GM10266 (cell line): ENCODE results near the gene PRKACB.
"Not testable (repeated sequence)": the region's sequence is repeated elsewhere in the genome, so short reads cannot be mapped to it uniquely, and the experiment has no call there.

Experiments
- DNase-seq: peaks from one replicate; pipeline ENCODE4 v3.0.0; 2012; ENCODE audit errors: extremely low spot score
- TF ChIP-seq, protein P1 (sequence below): IDR thresholded peaks from 2 replicates; pipeline ENCODE4 v1.5.1; 2012; ENCODE audit warnings: mild to moderate bottlenecking, low read depth; ENCODE audit not compliant: control insufficient read depth, insufficient read depth; ENCODE audit errors: missing control alignments

Gene PRKACB

GRCh38 chr1:84143796-84144565, at the start of gene PRKACB:
Gene PRKACB, plus strand, starts transcription at chr1:84144271. Its CDS starts 91 bp downstream, at chr1:84144362.
- DNase-seq, result peak; percentile 10
- TF ChIP-seq, protein P1, sequence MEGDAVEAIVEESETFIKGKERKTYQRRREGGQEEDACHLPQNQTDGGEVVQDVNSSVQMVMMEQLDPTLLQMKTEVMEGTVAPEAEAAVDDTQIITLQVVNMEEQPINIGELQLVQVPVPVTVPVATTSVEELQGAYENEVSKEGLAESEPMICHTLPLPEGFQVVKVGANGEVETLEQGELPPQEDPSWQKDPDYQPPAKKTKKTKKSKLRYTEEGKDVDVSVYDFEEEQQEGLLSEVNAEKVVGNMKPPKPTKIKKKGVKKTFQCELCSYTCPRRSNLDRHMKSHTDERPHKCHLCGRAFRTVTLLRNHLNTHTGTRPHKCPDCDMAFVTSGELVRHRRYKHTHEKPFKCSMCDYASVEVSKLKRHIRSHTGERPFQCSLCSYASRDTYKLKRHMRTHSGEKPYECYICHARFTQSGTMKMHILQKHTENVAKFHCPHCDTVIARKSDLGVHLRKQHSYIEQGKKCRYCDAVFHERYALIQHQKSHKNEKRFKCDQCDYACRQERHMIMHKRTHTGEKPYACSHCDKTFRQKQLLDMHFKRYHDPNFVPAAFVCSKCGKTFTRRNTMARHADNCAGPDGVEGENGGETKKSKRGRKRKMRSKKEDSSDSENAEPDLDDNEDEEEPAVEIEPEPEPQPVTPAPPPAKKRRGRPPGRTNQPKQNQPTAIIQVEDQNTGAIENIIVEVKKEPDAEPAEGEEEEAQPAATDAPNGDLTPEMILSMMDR, result no peak

GRCh38 chr1:84095308-84095707, 48.8 kb upstream of the PRKACB start:
- TF ChIP-seq, protein P1, result no peak
- no peak for DNase-seq

DNA sequence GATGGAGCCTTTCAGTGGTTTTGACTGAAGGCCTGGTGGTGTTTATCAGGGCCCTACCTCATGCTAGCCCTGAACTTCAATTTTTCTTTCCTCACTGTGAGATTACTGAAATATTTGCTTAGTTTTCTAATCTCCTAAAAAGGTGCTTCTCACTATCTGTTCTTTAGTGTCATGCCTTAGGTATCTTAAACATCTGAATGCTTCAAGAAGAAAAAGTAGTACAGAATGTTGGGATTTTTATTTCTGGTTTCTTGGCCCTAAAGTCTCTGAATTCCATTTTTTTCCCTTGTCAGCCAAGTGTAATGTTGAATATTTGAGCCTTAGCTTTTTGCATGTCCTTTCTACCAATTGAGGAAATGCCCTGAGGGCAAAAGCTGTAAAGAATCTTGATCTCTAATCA, 47.9 kb upstream of the PRKACB start:
- DNase-seq, result no peak
- TF ChIP-seq, protein P1, result no peak

DNA sequence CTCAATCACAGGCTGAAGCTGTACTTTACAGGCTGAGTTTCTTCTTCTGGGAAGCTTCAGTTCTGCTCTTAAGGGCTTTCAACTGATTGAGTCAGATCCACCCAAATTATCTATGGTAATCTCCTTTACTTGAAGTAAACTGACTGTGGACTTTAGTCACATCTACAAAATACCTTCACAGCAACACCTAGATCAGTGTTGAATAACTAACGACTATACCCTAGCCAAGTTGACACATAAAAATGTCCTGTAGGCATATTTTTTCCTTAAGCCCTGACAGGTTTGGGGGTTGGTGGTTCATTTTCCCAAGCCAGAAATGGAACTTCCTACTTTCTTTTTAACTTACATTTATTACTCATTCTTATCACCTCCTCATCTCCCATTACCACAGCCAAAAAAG, 42.9 kb upstream of the PRKACB start:
- TF ChIP-seq, protein P1, result no peak
- no peak for DNase-seq

DNA sequence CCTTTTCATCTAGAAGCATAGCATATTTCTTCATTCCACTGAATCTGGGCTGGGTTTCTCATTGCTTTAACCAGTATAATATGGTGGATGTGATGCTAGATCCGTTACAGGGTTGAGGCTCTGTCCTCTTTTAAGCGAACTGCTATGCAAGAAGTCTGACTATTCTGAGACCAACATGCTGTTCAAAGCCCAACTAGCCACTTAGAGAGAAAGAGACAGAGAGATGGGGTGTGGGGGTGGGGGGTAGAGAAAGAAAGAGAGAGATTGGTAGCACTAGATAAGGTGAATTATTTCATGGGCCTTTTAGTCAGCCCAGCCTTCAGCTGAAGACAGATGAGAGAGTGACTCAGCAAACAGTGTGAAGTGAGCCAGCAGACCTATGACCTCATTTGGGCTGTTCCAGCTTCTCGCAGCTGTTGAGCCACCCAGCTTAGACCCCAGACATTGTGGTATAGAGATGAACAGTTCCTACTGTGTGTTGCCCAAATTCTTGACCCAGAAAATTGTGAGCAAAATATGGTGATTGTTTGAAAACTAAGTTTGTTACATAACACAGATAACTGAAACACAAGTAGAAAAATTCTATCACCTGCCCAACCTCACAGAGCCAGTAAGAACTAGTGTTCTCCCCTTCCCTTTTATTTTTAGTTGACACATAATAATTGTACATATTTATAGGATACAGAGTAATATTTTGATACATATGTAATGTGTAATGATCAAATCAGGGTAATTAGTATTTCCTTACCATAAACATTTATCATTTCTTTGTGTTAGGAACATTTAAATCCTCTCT, 40.7 kb upstream of the PRKACB start:
- DNase-seq, result peak; percentile 11
- TF ChIP-seq, protein P1, result no peak

DNA sequence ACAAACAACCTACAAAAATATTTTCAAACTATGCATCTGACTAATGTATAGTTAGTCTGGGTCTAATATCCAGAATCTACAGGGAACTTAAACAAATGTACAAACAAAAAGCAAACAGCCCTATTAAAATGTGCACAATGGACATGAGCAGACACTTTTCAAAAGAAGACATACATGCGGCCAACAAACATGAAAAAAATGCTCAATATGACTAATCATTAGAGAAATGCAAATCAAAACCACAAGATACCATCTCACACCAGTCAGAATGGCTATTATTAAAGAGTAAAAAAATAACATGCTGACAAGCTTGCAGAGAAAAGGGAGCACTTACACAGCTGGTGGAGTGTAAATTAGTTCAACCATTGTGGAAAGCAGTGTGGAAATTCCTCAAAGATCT, 36.5 kb upstream of the PRKACB start:
- not testable (repeated sequence) for DNase-seq

- DNase-seq, result no peak
- TF ChIP-seq, protein P1, result no peak
Measured at GRCh38 chr1:84107955-84108354, 36.1 kb upstream of the PRKACB start.
